Measurements from ENCODE around the gene SMARCA2. TPM values are rescaled to one million over a fixed set of nuclear protein-coding genes. Genes with fewer than 3 reads are reported as not detected.

The SMARCA2 gene
- total RNA-seq, 1 experiment from 2014 or later, result 36.1 TPM

DNA sequence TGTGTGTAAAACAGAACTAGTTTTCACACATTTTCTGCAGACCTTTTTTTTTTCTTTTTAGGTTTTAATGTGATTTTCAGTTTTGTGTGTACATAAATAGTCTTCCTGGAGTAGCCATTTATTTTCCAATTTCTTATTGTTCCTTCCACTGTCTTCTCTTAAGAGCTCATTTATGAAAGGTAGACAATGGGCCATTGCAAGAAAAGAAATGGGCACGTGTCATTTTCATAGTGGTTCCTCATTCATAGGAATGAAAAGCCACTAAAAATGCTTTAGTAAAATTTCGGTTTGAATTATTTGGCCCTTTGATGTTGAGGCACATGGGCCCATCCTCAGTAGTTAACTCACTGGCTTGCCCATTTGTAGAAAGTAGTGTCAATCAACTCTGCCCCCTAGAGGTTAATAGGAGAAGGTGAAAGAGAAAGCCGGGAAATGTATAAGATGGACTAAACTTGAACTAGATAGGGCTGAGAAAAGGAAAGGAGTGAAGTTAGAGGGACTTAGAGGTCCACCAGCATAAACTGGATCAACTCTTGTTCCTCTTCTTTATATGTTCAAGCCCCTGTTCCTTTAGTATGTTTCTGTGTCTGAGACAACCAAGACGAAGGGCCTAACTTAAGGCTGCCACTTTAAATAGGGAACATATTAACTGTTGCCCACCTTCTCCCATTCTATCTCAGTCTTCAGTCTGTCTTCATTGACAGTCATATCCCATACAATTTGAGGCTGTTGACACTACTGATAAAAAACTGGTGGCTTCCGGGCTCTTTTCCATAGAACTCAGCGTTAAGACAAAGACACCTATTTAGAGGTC lies 72.6 kb downstream of the SMARCA2 start:
- DNase-seq (ENCODE audit: low spot score), result peak; percentile 46

DNA sequence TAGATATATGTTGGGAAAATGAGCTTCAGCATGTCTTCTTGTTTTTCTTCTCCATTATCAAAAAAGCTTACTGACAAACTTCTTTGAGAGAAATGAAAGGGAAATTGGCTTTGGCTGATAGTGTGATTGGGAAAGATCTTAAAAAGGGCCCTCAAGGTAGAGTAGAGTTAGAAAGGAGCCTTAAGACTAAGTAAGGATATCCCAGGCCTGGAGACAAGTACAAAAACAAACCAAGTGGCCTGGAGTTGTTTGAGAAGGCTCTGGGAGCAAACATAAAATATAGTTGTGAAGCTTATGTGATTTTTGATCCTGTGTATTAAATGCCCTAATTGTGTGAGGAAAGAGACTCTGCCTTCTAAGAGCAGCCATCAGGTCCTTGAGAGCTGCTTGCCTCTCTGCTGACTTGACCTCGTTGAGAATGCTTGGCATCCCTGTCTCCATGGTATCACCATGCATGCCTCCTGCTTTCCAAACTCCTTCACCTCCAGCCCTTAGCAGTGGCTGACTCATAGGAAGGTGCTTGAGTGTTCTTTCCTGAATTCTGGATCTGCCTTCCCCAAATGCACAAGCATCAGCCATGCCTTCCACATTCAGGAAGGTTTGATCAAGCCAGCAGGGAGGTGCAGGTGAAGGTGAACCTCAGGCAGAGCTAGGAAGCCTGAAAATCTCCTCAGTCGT lies 78.9 kb downstream of the SMARCA2 start:
- DNase-seq (ENCODE audit: low spot score), result no peak

DNA sequence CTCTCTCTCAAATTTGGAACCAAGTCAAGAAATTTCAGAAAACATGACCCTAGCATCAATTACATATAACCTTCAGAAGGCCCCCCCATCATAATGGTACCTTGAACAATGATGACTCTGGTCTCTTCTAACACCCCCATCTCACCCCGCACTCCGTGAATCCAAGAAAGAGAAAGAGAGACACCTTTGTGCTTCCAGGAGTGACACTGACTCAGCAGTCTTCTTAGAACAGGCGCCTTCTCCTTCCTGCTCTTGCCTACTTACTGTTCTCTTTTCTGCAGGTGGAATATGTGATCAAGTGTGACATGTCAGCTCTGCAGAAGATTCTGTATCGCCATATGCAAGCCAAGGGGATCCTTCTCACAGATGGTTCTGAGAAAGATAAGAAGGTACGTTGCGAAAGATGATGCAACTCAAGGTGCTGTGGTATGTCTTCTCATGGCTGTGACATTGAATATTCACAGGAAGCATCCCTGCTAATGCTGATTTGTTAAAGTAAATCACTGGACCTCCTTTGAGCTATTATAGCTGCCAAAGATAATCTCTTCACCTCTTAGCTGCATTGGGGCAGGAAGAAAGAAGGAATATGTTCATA lies 81.3 kb downstream of the SMARCA2 start:
- no peak for DNase-seq (ENCODE audit: low spot score)

DNA sequence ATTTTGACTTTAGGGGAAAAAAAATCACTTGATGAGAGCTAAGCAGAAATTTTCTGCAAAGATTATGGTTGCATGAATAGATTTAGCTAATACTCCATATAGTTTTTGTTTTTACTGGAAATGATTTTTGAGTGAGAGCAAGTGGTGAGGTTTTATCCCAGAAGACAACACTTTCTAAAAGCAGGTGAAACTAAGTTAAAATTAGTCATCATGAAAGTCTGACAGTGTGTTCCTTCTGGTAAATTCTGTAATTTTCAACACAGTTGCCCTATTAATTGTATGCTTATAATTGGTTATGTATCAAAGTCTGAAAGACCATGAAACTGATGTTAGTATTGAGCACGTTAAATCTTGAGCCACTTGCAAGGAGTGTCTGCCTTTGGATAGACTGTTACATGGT lies 91.5 kb downstream of the SMARCA2 start:
- no peak for DNase-seq (ENCODE audit: low spot score)

DNA sequence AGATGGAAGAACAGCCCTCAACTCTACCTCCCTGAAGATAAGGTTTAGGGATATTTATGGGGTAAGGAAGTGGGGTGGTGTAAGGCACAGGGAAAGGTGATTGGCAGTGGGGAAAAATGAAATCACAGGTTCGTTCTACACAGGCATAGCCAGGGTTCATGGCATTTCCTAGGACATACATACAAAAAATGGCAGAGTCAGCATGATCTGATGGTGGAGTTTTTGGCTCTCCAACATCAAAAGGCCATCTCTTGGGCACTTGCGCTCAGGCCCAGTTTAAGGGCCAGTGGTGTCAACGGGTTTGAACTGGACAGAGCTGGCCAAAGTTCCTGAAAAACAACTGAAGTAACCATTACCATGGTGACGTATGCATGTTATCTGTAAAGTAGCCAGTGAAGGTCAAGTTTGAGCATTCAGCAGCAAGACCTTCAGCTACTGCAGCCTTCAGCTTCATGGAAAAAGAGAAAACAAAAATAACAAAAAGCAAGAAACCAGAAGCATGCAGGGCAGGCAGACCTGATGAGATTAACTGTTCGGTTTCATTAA lies 92.8 kb downstream of the SMARCA2 start:
- no peak for DNase-seq (ENCODE audit: low spot score)

DNA sequence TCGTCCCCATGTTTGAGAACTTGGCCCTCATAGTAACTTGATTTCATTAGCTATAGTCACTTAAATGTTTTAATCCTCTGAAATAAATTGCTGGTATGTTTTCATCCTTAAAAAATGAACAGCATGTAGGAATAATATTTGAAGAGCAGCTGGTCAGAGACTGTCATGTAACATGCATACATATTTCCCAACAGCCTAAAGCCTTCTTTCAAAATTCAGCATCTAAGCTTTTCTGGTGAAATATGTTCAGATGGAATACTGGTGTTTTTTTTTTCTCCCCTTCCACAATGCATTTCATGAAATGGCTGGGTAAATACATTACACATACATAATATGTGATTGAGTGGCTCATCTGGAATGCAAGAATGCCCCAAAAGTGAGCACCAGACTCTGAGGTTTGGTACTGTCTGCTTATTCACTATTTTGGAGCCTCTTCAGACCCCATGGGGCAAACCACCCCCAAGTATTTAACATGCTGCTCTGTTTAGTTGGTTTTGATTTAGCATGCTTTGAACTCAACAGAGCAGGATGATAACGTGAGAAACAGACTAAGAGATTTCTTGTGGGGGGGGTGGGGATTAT lies 94.0 kb downstream of the SMARCA2 start:
- no peak for DNase-seq (ENCODE audit: low spot score)

DNA sequence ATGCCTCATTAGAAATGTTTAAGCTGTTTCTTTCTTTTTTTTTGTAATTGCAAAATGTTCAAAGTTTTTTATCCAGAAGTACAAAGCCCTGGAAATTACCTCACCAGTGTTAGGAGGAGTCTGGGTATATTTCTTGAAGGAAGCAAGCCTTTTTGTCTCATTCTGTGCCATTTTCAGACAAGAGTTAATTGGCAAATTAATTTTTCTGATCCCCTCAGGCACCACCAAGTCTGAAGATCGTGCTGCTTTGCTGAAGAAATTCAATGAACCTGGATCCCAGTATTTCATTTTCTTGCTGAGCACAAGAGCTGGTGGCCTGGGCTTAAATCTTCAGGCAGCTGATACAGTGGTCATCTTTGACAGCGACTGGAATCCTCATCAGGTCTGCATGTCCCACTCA lies 94.9 kb downstream of the SMARCA2 start:
- DNase-seq (ENCODE audit: low spot score), result no peak

DNA sequence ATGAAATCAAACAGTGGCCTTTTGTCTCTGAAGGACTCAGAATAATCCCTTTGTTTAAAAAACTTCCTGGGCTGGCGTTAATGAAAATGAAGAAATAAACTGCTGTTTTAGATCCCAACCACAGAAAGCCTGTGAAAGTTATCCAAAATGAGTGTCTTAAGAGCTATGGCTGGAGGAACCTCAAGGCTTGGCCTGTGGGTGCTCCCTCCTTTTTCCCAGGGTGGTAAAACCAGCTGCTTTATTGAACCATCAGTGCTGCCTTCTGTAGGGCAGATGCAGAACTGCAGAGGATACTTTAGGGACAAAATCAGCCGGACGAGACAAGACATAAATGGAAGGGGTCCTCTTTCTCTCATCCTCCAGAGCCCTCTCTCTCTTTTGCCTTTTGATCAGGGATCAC lies 100.9 kb downstream of the SMARCA2 start:
- DNase-seq (ENCODE audit: low spot score), result peak; percentile 45

DNA sequence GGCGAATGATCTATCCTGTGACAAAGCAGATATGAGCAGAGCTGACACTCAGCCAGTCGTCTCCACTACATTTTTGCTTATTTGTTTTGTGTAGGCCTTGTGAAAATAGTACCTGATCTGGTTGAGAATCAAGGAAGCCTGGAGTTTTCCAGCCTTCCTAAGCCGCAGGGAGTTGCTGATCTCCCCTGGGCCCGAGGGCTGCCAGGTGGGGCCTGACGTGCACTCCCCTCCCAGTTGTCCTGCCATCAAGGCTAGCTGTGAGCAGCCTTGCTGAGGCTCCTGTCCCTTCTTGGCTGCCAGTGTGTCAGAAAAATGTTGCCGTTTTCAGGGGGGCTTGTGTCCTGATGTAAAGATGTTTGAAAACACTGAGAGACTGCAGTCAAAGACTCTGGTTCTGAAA lies 102.4 kb downstream of the SMARCA2 start:
- no peak for DNase-seq (ENCODE audit: low spot score)

DNA sequence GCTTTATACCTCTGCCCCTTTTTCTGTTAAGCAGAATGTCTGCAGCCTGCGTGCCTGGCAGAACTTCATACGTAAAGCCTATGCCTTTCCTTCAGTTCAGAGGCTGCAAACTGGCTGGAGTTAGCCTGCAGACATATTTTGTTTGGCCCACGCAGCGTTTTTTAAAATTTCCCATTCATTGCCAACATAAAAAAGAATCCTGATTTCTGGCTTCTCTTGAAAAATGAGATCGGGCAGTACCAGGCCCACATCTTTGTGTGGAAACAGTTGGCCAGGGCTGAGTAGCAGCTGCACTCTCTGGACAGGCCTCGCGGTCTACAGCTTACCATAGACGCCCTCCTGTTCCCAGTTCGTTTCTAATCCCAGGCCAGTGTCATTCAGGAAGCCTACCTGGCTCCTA lies 104.4 kb downstream of the SMARCA2 start:
- no peak for DNase-seq (ENCODE audit: low spot score)

DNA sequence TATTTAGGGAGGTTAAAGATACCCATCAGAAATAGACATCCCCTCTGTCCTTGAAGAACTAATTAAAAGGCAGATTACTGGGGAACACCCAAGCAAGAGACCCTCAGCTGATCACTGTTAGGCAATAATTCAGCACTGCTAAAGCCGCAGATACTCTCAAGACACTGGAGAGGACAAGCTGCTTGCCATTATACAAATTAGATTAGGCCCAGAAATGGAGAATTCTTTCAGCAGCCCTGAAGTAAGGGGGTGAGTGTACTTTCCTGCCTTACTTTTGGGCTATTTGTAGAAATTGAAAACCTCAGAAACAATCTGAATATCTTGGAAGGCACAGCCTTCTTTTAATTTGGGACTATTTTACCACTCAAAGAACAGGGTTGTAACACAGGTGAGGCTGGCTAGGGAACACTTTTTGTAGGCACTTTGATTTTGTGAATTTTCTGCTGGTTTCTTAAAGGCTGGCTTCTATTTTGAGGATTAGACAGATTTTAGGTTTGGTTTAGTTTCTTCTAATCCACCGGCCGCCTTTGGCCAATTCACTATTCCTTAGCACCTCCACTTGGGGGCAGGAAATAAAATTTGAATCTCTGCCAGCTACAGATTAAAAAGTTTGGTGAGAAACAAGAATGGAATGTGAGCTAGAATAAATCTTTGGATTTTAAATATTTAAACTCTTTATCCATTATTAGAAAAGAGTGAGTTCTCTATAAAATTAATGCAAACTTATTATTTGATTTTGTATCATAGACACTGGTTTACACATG lies 106.0 kb downstream of the SMARCA2 start:
- no peak for DNase-seq (ENCODE audit: low spot score)

DNA sequence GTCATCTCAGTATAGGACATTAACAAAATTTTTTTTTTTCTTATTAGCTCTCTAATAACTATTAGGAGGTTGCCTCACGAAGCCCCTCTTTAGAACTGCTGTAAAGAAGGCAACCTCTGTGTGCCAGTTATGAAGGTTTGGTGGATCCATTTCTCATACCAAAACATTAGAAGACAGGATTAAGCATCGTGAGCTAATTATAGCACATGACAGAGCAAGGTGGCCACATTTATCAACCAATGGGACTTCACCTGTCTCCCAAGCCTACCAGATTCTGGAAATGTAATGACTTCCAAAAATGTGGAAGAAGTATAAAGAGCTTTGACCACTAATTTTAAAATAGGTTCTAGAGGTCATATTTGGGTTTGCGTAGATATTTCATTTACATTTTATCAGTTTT lies 107.2 kb downstream of the SMARCA2 start:
- DNase-seq (ENCODE audit: low spot score), result no peak

DNA sequence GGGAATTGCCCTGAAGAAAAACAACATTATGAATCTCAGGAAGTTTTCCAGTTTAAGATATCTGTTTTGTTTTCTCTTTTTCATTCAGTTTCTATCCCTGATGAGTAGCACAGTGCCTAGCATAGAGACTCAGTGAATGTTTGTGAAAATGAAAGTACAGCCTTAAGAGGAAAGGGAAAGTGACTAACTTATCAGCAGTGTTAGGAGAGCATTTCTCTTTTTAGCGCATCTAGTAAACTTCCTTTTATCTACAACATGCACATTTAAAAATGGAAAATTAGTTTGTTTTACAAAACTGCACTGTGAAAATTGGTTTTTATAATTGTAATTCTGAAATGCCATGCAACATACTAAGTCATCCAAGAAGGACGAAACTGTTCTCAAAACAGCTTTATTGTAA lies 110.8 kb downstream of the SMARCA2 start:
- DNase-seq (ENCODE audit: low spot score), result no peak

DNA sequence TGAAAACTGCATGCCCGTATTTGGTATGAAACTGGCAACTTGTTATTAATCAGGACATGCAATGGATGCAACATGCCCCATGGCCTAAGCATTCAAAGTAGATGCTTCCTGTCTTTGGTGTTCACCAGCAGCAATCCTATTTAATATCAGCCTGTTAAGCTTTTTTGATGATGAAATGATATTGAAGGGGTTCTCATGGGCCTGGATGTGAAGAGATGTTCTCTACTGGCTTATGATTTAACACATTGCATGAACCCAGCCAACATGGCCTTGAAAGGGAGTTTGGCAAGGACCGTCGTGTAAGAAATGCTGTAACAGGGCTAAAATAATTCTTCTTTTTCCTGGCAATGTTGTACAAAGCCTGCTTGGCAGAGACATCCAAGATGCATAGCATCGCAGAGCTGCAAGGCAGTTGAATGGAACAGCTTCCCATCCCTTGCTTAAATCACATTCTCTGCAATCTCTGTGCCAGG lies 111.2 kb downstream of the SMARCA2 start:
- DNase-seq (ENCODE audit: low spot score), result no peak

DNA sequence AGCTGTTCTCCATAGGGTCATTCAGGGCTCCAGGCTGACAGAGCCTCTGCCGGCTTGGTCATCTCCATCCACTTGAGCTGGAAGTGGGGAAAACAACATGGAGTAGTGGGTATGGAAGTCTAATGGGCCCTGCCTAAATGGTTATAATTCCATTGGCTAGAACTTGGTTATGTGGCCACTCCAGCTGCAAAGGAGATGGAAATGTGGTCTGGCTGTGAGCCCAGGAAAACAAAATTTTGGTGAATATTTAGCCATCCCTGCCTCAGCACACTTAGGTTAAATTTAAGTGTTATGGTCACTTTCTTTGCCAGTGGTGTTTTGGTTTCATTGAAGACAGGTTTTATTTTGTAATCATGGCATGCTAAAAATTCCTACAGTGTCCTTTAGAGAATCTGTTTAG lies 112.3 kb downstream of the SMARCA2 start:
- DNase-seq (ENCODE audit: low spot score), result no peak

DNA sequence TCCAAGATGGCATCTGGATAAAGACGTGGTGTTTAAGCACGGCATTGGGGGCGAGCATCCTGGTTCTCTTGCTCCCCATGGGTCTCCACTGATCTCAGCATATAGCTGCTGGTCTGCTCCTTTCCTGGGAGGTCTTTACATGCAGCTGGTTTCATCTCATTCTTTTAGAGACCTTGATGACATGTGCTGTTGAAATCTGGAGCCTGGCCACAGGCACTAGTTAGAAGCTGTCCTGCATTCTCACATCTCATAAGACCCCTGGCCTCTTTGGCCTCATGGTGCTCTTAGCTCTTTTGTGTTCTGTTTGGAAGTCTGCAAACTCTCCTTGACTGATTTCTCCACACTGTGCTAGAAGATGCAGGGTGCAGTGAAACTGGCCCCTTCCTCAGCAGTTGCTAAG lies 113.0 kb downstream of the SMARCA2 start:
- no peak for DNase-seq (ENCODE audit: low spot score)

DNA sequence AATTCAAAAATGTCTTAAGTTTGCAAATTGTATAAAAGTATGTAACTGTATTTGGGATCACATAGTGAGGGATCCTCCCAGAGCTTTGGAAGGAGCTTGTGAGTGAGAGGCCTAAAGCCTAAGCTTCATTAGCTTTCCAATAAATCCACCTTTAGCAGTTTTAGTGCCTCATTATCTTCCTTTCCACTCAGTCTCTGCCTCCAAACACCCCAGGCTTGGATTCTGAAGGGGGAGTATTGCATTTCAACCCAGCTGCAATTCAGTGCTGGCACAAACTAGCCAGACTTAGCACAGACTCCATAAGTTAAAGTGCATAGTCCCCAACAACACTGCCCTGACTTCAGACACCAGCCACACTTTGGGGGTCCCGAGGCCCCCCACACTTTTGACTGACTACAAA lies 113.5 kb downstream of the SMARCA2 start:
- DNase-seq (ENCODE audit: low spot score), result no peak

DNA sequence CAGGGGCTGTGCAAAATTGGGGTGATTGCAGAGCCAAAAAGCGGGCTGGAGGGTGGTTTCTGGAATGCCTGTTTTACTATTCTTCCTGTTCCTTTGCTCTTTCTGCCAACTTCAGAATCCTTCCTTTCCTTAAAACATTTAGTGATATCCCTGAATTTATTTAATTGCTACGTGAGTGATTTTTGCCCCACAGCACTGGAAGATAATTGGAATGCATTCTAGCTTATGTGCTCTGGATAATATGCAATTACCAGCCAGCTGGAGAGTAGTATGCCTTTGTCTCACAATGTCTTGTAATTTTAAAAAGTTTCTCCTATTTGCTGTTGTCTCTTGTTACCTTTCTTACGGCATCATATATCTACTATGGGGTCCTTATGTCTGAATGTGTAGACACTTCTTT lies 115.8 kb downstream of the SMARCA2 start:
- no peak for DNase-seq (ENCODE audit: low spot score)

DNA sequence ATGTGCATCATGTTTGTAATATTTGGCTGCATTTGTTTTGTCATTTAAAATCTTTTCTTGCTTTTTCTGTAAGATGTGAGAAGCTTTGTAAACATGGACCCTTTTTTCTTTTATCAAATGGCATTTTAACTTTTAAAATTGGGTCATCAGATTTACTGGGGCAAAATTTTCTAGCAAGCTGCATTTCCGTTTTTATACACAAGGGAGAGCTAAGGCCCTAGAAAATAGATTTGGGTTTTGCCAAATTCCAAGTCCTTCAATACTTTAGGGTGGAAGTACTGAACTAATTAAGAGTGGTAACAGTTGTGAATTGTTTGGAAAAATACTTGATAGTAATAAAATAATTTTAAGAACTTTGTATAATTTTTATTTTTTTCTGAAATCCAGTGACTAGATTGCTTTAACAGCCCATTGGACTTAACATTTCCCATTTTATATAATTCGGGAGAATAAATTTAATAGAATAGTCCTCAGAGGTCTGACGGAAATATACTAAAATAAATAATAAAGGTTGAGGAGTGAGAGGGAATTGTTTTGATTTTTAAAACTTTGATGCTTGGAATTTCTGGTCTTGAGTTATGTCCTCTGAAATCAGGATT lies 117.4 kb downstream of the SMARCA2 start:
- DNase-seq (ENCODE audit: low spot score), result peak; percentile 45

DNA sequence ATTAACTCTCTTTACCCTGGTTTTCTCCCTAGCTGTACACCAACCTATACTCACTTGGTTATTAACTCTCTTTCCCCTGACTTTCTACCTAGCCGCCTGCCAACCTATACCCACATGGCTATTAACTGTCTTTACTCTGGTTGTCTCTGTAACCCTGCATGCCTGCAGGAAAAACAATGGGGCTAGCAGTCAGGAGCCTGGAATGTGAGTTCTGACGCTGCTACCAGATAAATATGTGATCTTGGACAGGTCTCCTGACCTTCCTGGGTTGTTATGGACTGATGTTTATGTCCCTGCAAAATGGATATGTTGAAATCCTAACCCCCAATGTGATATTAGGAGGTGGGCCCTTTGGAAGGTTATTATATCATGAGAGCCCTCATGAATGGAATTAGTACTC lies 119.2 kb downstream of the SMARCA2 start:
- DNase-seq (ENCODE audit: low spot score), result no peak

DNA sequence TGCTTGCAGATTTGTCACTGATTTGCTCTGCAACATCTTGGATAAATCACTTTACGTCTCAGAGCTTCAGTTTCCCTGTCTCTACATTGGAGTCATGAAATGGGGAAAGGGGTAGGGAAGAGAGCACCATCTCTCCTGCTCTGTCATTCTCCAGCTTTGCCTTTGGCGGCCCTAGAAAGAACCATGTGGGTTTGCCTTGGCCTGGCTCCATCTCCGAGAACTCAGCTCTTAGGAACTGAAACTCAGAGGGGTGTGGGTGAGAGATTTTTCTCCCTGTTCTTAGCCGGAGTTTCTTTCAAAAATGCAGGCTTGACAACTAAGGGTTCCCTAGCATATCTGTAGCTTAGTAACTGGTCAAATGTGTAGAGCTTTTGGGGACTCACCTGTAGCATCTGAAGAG lies 123.5 kb downstream of the SMARCA2 start:
- no peak for DNase-seq (ENCODE audit: low spot score)

Measured in HT-29 (cell line).